Stimulated activated CD8-positive, alpha-beta memory T cell treated with anti-CD3 and anti-CD28 coated beads, Interleukin-7, amount 100 ng/mL, for 1 hour (primary cell): ENCODE data around the gene CLIP2.
"Not testable (repeated sequence)": the region's sequence is repeated elsewhere in the genome, so short reads cannot be mapped to it uniquely, and the experiment has no call there.

ENCODE experiments used
- DNase-seq, 2 donors: peaks; one replicate each; pipeline ENCODE4 v3.0.0-alpha.2; 2020; ENCODE audit warnings: low read depth in 2 of 2

CLIP2 gene

DNA sequence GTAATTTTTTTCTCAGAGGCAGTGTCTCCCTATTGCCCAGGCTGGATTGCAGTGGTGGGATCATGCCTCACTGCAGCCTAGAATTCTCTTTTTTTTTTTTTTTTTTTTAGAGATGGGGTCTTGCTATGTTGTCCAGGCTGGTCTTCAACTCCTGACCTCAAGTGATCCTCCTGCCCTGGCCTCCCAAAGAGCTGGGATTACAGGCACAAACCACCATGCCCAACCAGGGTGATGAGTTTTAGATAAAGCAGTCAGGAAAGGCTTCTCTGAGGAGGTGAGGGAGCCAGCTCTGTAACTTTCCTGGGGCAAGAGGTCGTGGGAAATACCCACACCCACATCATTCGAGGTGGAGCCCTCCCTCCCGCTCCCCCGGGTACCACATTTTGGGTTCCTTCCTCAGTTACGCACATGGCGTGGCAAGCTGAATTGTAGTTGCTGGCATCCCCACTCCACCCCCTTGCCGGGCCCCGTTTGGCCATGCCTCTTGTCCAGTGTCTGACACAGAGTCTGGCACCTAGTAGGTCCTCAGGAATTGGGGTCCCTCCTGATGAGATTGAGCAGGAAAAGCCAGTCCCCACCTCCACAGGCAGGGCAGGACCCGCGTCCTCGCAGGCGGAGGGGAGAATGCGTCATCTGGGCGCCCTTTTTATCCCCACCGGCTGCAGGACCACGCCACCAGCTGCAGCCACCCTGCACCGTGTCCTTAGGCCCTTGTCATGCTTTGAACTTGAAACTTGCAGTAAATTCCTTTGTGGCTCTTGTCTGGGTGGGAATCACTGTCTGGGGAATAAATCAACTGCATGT is 43.4 kb downstream of the CLIP2 start:
- DNase-seq = no peak

DNA sequence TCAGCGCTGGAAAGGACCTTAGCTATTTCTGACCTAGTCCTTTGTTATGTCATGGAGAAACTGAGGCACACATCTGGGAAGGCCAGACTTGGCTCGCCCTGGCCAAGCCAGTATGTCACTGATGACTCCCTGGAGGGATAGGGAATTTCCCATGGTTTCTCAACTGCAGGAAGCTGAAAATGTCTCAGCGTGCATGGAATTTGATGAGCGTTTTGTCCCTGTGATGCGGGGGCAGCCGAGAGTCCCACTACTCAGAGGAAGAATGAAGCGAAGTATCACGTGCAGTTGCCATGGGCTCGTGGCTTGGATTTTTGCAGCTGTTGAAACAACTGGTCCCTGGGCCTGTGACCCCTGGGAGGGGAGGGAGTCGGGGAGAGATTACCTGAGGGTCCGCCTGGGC is 44.8 kb downstream of the CLIP2 start:
- no peak for DNase-seq

DNA sequence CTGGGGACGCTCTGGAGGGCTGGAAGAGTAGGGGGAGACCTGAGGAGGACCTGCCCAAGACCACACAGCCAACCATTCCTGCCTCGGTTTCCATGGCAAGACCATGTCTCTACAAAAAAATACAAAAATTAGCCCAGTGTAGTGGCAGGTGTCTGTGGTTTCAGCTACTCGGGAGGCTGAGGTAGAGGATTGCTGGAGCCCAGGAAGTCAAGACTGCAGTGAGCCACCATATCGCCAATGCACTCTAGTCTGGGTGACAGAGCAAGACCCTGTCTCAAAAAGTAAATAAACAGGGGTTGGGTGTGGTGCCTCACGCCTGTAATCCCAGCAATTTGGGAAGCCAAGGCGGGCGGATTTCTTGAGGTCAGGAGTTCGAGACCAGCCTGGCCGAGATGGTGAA is 48.7 kb downstream of the CLIP2 start:
- no peak for DNase-seq

DNA sequence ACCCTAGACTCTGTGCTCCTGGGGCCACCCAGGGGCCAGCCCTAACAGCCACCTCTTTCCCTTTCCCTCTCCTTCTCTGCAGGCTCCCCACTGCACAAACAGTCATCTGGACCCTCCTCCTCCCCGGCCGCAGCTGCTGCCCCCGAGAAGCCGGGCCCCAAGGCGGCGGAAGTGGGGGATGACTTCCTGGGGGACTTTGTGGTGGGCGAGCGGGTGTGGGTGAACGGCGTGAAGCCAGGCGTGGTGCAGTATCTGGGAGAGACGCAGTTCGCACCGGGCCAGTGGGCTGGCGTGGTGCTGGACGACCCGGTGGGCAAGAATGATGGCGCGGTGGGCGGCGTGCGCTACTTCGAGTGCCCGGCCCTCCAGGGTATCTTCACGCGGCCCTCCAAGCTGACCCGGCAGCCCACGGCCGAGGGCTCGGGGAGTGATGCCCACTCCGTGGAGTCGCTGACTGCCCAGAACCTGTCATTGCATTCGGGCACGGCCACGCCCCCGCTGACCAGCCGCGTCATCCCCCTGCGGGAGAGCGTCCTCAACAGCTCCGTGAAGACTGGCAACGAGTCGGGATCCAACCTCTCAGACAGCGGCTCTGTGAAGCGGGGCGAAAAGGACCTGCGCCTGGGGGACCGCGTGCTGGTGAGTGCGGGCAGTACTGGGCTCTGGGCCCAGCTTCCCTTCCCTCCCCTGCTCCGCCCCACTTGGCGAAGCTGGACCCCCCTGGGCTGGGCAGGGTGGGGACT is 49.3 kb downstream of the CLIP2 start:
- no peak for DNase-seq

DNA sequence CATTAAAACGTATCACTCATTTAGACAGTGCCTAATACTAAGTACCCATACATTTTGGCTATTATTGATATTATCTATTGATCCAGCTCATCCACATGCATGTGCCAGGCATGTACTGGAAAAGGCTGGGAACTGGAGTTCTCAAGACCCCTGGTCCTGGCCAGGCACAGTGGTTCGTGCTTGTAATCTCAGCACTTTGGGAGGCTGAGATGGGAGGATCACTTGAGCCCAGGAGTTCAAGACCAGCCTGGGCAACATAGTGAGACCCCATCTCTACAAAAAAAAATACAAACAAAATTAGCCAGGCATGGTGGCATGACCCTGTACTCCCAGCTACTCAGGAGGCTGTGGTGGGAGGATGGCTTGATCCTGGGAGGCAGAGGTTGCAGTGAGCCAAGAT is 50.4 kb downstream of the CLIP2 start:
- DNase-seq = not testable (repeated sequence)

DNA sequence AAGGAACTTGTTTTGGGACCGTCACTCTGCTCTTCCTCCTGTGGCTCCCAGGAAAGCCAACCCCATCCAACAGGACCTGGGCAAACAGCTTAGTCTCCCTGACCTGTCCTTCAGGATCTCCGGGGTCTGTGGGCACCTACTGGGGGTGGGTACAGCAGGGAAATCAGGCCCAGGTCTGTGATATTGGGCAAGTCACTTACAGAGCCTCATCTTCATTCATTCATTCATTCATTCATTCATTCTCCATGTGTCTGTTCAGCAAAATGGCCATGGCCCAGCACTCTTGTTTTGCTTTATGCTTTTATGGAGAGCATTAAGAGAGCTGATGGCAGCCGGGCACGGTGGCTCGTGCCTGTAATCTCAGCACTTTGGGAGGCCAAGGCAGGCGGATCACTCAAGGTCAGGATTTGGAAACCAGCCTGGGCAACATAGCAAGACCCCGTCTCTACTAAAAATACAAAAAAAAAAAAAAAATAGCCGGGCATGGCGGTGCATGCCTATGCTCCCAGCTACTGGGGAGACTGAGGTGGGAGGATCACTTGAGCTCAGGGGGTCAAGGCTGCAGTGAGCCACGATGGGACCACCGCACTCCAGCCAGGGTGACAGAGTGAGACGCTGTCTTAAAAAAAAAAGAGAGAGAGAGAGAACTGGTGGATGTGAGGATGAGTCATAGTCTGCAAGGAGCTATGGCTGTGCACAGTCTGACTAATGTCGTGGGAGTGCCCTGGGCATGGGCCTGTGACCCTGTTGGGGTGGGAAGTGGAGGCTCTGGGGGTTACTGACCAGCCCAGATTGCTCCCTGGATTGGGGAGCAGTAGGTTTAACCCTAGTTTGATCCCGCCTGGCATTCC is 54.3 kb downstream of the CLIP2 start:
- no peak for DNase-seq

DNA sequence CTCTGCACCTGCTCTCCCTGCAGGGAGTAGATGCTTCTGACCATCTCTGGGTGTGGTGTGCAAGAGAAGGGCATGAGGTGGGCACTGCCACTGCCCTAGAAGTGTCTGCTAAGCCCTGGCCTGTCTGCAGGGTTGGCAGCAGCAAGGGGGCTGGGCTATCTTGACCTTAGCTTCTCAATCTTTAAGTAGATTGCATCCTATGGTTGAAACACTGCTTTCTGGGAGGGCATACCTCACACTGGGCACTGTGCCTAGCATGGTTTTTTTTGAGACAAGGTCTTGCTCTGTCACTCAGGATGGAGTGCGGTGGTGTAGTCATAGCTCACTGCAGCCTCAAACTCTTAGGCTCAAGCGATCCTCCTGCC is 54.9 kb downstream of the CLIP2 start:
- no peak for DNase-seq

DNA sequence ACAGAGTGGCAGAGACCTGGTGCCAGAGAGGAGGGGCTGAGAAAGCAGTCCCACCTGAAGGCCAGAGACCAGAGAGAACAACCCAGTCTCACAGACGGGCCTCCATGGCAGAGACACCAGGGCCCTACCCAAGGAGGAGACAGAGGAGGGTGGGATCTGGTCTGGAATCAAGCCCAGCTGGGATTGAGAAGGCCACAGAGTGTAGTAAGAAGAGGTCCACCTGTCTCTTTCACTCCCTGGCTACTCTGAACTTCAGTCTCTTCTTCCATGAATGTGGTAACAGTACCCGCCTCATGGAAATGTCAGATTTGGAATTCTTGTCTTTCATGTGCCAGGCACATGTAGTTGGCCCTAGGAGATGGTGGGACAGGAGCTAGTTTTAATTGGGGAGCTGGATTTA is 55.6 kb downstream of the CLIP2 start:
- no peak for DNase-seq

DNA sequence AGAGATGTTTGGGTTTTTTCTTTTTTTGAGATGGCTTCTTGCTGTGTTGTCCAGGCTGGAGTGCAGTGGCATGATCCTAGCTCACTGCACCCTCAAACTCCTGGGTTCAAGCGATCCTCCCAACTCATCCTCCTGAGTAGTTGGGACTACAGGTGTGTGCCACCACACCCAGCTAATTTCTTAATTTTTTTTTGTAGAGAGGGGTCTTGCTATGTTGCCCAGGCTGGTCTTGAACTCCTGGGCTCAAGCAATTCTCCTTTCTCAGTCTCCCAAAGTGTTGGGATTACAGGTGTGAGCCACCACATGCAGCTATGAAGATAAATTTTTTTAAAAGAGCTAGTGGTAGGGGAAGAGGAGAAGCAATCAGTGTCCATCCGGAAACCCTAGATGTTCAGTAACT is 56.8 kb downstream of the CLIP2 start:
- no peak for DNase-seq

DNA sequence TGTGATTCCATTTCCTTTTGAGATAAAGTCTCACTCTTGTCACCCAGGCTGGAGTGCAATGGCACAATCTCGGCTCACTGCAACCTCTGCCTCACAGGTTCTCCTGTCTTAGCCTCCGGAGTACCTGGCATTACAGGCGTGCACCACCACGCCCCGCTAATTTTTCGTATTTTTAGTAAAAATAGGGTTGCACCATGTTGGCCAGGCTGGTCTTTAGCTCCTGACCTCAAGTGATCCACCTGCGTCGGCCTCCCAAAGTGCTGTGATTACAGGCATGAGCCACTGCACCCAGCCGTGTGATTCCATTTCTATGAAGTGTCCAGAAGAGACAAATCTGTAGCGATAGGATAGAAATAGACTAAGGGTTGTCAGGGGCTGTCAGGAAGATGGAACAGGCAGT is 60.4 kb downstream of the CLIP2 start:
- DNase-seq = no peak

DNA sequence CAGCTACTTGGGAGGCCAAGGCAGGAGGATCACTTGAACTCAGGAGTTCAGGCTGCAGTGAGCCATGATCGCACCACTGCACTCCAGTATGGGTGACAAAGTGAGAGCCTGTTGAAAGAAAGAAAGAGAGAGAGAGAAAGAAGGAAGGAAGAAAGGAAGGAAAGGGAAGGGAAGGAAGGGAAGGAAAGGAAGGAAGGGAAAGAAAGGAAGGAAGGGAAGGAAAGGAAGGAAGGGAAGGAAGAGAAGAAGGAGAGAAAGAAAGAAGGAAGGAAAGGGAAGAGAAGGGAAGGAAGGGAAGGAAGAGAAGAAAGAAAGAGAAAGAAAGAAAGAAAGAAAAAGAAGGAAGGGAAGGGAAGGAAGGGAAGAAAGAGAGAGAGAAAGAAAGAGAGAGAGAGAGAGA is 61.5 kb downstream of the CLIP2 start:
- DNase-seq = no peak

DNA sequence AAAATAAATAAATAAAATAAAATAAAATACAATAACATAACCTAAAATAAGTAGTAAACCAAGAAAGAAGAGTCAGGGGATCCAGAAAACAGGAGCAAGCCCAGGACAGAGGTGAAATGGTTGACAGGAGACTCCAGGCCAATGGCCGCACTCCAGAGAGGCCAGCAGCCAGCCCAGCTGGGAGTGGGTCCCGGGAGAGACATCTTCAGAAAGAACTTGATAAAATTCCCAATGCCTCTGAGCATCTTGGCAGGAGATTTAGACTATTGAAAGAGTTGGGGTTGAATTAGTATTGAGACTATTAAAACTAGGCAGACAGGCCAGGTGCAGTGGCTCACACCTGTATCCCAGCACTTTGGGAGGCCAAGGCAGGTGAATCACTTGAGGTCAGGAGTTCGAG is 62.6 kb downstream of the CLIP2 start:
- DNase-seq = no peak

DNA sequence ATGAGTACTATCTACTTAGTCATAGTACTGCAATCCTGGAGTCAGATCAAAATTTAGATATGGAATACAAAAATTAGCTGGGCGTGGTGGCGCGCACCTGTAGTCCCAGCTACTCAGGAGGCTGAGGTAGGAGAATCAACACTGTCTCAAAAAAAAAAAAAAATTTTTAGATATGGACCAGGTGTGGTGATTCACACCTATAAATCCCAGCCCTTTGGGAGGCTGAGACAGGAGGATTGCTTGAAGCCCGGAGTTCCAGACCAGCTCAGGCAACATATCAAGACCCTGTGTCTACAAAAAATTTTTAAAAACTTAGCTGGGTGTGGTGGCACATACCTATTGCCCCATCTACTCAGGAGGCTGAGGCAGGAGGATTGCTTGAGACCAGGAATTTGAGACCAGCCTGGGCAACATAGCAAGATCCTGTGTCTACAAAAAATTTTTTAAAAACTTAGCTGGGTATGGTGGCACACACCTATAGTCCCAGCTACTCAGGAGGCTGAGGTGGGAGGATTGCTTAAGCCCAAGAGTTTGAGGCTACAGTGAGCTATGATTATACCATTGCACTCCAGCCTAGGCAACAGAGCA is 63.4 kb downstream of the CLIP2 start:
- not testable (repeated sequence) for DNase-seq

DNA sequence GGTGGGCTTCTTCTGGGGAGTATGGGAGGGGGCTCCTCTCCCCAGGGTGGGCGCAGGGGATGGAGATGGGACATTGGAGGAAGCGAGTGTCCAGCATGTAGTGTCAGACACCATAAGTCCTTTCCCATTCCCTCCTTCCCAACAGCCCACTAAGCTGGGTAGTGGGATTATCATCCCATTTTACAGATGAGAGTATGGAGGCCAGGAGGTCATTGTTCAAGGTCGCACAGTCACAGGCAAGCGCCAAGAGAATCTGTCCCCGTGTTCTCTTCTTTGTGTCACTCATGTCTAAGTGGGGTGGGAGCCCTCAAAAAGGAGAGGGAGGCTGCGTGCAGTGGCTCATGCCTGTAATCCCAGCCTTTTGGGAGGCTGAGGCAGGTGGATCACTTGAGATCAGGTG is 64.8 kb downstream of the CLIP2 start:
- DNase-seq = no peak

DNA sequence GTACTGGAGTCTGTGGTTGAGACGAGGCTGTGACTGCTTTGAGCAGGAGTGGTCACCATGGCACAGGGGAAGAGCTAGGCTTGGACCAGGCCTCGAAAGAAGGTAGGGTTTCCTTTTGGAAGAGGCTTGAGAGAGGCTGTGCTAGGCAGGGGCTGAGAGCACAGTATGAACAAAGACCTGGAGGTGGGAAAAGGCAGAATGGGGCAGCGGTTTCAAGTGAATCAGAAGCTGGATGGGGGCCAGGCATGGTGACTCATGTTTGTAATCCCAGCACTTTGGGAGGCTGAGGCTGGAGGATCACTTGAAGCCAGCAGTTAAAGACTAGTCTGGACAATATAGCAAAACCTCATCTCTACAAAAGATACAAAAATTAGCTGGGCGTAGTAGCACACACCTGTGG is 65.9 kb downstream of the CLIP2 start:
- DNase-seq = no peak

DNA sequence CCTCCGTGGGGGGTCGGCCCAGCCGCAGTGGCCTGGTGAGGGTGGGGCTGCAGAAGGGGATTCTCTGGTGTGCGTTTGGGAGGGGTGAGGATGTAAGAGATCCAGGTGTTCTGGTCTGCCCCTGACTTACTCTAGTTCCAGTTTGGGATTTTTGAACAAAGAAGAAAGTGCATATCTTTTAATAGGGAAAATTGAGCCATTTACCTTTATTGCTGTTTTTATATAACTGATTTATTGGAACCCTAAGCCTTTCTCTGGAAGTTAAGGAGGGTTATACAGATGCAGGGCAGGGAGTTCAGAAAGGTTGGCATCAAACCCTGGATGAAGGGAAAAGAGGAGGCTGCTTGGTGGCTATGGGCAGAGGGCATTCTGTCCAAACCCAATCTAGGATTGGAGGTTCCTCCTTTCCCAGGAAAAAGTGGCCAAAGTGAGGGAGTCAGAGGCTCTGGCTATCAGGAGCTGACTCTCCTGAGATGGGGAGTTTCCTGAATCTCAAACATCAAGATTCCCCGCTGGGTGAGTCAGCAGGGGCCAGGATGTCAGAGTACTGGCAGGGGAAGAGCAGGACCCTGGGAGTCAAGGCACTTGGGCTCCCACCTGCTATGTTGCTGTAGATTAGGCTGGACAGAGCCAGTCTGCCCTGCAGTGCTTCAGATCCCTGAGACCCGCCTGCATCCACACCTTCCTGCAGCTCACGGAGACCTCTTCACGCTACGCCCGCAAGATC is 67.5 kb downstream of the CLIP2 start:
- no peak for DNase-seq

DNA sequence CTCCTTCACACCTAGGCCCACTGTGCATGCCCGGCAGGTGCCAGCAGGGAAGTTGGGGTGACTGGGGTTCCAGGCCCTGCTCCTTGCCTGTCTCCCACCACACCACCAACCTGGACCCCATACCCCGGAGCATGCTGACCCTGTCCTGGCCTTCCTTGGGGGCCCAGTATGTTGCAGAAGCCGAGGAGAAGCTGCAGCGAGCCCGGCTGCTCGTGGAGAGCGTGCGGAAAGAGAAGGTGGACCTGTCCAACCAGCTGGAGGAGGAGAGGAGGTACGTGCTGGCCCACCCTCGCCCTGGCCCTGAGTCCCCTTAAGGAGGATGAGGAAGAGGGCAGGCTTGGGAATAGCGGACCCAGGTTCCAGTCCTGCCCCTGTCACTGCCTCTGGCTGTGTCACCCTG is 70.8 kb downstream of the CLIP2 start:
- no peak for DNase-seq

DNA sequence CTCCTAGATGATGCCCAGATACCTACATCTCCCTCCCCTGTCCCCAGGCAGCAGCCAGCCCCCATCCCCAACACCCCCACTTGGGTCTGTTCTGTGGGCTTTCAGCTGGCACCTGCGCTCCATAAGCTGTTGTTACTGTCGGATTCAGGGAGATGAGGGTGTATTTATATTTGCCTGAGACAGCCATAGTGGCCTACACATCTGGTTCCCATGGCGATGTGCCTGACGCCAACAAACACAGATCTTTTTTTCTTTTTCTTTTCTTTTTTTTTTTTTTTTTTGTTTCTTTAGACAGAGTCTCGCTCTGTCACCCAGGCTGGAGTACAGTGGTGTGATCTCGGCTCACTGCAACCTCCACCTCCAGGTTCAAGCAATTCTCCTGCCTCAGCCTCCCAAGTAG is 73.1 kb downstream of the CLIP2 start:
- DNase-seq = no peak

DNA sequence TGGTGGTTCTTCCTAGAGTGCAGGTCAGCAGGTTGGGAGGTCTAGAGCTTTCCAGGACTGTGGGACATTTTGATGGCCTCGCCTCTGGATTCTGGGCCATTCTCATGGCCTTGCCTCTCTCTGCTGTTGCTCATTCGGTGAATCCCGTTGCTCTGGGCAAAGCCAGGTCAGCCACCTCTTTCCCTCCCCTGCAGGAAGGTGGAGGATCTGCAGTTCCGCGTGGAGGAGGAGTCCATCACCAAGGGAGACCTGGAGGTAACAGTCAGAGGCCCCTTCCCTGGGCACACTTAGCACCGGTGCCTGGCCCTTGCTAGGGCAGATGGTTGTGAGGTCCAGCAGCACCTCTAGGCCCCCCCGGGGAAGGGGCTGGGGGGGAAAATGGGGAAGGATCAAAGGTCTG is 74.9 kb downstream of the CLIP2 start:
- DNase-seq = no peak

DNA sequence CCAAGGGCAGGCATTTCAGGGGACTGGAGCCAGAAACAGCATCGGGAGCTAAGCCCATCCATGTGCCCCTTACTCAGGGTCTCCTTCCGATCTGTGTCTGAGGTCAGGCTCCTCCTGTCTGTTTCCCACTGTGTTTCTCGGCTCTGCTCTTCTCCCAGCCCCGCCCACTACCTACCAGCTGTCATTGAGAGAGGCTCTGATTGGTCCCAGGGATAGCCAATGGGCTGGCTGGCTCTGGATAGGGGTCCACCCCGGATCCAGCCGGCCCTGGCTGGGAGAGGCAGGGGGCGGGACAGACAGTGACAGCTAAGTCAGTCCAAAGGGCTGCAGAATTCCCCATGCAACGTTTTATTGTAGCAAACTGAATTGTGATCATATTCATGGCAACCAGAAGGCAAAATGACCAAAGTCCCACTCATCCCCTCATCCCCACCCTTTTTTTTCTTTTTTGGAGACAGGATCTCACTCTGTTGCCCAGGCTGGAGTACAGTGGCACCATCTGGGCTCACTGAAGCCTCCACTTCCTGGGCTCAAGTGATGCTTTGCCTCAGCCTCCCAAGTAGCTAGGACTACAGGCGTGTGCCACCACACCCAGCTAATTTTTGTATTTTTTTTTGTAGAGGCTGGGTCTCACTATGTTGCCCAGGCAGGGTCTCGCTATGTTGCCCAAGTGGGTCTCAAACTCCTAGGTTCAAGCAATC is 76.3 kb downstream of the CLIP2 start:
- no peak for DNase-seq
